GM12865 (cell line): ENCODE data around the gene LRRC34.
A peak's percentile ranks its signal among the peaks of the same experiment; 100 is the strongest.

ENCODE experiments used
- DNase-seq: peaks from one replicate; pipeline ENCODE4 v3.0.0; 2010; ENCODE audit warnings: low read depth
- H3K4me3 ChIP-seq: 2 replicates; pipeline ENCODE4 v1.5.1; 2011; ENCODE audit warnings: mild to moderate bottlenecking, low read depth, low read length, control low read depth
- TF ChIP-seq, protein P1 (sequence below): IDR thresholded peaks from 2 replicates; pipeline ENCODE4 v1.5.1; 2011; ENCODE audit warnings: low read length, control low read depth, low read depth, inconsistent platforms; ENCODE audit not compliant: insufficient read depth; ENCODE audit errors: missing control alignments

LRRC34 gene, protein sequence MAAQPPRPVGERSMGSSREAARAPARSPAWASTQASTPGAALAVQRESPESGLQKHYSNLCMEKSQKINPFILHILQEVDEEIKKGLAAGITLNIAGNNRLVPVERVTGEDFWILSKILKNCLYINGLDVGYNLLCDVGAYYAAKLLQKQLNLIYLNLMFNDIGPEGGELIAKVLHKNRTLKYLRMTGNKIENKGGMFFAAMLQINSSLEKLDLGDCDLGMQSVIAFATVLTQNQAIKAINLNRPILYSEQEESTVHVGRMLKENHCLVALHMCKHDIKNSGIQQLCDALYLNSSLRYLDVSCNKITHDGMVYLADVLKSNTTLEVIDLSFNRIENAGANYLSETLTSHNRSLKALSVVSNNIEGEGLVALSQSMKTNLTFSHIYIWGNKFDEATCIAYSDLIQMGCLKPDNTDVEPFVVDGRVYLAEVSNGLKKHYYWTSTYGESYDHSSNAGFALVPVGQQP

DNA sequence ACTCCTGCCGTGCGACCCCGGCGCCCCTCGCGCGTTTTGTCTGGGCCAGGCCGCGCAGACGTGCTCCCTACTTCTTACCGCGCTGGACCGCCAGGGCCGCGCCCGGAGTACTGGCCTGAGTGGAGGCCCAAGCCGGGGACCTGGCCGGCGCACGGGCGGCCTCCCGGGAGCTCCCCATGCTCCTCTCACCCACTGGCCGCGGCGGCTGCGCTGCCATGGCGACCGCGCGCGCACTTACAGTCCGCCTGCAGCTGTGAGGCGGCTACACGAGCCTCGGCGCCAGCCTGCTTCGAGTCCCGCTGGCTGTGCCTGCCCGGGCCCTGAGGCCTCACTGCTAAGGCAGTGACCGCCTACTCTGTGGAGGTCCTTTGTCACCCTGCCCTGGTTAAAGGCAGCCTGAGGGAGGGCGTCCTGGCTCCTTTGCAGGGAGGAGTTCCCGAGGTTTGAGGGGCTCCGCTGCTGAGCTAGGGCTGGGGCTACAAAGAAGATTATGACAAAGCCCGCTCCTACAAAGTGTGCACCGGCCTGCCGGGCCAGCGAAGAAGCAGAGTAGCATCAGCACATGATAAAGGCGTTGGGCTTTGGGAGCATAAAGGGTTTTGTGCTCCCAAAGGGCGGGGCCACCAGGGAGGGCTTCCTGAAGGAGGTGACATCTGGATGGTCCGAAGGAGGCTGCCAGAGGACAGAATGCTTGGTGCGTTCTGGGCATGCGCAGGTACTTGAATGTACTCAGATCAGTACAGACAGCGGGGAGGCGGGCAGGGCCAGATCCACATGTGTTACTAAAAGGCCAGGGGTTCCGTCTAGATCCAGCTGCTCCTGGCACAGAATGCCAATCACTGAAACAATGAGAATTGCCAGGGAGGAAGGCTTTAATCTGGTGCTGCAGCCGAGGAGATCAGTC, at the start of gene LRRC34, which contains the start of gene LRRIQ4:
Gene LRRC34 (minus strand): TSS at position 573 of the 904 bp plus-strand sequence. CDS start 356 bp downstream, at position 217.
Gene LRRIQ4 (plus strand): TSS at position 539 of the 904 bp plus-strand sequence. CDS start 9,052 bp downstream, outside the sequence.
- peak within 1 kb of the TSS; percentile 72 for H3K4me3 ChIP-seq
- peak; percentile 94 for DNase-seq
- TF ChIP-seq, protein P1, sequence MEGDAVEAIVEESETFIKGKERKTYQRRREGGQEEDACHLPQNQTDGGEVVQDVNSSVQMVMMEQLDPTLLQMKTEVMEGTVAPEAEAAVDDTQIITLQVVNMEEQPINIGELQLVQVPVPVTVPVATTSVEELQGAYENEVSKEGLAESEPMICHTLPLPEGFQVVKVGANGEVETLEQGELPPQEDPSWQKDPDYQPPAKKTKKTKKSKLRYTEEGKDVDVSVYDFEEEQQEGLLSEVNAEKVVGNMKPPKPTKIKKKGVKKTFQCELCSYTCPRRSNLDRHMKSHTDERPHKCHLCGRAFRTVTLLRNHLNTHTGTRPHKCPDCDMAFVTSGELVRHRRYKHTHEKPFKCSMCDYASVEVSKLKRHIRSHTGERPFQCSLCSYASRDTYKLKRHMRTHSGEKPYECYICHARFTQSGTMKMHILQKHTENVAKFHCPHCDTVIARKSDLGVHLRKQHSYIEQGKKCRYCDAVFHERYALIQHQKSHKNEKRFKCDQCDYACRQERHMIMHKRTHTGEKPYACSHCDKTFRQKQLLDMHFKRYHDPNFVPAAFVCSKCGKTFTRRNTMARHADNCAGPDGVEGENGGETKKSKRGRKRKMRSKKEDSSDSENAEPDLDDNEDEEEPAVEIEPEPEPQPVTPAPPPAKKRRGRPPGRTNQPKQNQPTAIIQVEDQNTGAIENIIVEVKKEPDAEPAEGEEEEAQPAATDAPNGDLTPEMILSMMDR, result no peak

DNA sequence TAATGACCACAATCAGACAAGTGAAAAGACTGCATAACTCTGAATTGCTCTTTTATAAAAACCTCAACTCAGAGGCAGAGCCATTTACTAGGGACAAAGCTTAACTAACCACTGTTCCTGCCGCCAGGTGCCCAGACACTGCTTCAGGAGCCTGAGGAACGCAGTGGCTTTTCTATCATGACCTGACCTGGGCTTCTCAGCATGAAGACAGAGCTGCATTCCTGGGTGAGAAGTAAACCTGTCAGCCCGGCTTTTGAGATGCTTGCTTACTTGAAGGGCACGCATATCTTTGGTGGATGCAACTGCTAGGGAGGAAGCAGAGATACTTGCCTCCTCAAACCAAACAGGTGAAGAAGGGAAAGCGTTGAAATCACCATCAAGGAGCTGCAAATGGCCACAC, 49.2 kb upstream of the LRRC34 start:
- no peak overlapping the region for H3K4me3 ChIP-seq

DNA sequence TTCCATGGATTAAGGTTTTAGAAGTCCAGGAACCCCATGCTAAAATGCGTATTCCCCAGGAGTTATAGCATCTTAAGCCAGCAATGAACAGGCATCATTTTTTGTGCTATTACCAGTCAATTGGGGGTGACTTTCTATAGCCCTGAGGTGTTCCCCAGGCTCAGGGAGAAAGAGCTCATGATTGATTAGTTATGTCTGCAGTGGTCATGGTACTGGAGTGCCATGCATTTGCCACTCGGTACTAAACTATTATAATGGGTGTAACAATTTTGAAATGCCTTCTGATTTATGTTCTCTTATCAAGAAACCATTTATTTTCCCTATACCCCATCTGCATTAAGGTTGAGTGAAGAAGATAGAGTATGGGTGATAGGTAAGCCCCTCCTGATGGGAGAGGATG, 45.1 kb upstream of the LRRC34 start:
- no peak overlapping the region for H3K4me3 ChIP-seq
- TF ChIP-seq, protein P1, result no peak
- no peak for DNase-seq

More for the DNA sequence above, 49.2 kb upstream of the LRRC34 start:
- DNase-seq, result no peak
- TF ChIP-seq, protein P1, result no peak

DNA sequence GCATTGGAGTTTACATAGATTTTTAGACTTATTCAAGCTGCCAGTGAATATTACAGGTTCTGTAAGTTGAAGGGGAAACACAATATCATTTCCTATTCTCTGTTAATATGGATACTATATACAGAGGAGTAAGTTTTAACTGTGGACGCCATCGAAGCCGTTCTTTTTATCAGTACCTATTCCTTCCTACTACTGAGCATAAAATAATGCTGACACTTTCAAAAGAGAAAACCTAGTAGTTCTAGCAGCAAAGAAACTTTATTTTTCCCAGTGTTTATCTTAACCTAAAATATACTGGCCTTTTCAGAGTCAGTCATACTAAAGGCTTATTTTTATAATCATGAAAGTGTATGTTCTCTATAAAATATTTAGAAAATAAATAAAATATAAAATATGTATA, 42.8 kb upstream of the LRRC34 start:
- no peak overlapping the region for H3K4me3 ChIP-seq
- no peak for DNase-seq
- TF ChIP-seq, protein P1, result no peak

DNA sequence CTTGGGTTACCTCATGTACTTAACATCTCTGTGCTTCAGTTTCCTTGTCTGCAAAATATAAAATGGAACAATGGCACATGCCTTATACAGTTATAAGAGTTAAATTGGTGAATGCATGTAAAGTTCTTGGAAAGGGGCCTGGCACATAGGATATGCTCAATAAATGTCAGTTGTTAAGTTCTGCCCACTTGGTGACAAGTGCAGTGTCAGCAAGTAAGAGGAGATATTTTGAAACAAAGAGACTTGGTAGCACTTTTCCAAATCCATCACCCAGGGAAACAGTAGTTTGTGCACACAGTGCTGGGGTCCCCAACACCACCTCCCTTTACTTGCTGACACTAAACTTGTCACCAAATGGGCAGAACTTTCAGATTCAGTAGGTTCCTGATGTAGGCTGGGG, 37.9 kb upstream of the LRRC34 start:
- no peak overlapping the region for H3K4me3 ChIP-seq
- TF ChIP-seq, protein P1, result no peak
- no peak for DNase-seq

DNA sequence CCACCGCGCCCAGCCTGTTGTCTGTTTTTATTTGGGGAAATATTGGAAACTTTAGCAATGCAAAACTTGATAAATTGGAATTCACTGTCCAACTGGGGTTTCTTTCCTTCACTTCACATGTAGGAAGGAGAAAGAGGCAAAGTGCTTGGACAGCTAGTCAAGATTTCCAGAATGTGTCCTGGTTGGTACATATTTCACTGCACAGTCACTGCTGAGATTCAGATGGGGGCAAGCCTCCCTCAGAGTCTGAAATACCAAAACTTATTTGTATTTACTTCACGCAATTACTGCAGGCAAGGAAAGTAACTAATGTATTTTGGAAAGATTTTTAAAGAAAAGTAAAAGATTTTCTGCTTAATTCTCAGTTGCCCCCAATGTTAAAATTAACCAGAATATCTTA, 36.0 kb upstream of the LRRC34 start:
- H3K4me3 ChIP-seq, result no peak overlapping the region
- DNase-seq, result no peak
- TF ChIP-seq, protein P1, result no peak
